HEK293 (cell line): ENCODE measurements around the gene GCC1.

Source experiments
- CTCF ChIA-PET: fragments of 350-600 bp; formaldehyde crosslinking; extraction: SDS; loops from one replicate; lab custom pipeline; 2021; ENCODE audit warnings: antibody characterized with exemption; lab: Yijun Ruan, JAX
- POLR2A ChIA-PET: fragments of 300-600 bp; formaldehyde crosslinking; extraction: SDS; loops from one replicate; lab custom pipeline; 2020; ENCODE audit warnings: antibody characterized with exemption, inconsistent platforms; lab: Yijun Ruan, JAX
- H3K27ac ChIP-seq: fragments of 200-500 bp; sonication (Bioruptor generic); 2 replicates; pipeline ENCODE4 v1.5.1; 2014; ENCODE audit warnings: low read depth, low read length, control low read depth, inconsistent platforms; ENCODE audit errors: extremely low read depth
- H3K36me3 ChIP-seq, 2 experiments: fragments of 200-500 bp in 1 of 2; sonication (Bioruptor generic) in 1 of 2; 1 replicate in 1 of 2; 2 replicates in 1 of 2; pipeline ENCODE4 v1.5.1; 2014 to 2017; ENCODE audit warnings: inconsistent platforms in 2 of 2, low read length in 2 of 2; ENCODE audit not compliant: control insufficient read depth in 2 of 2, insufficient read depth in 1 of 2
- H3K4me1 ChIP-seq: fragments of 200-500 bp; sonication (Bioruptor generic); 2 replicates; pipeline ENCODE4 v1.5.1; 2014; ENCODE audit warnings: mild to moderate bottlenecking, low read length, inconsistent platforms; ENCODE audit not compliant: control insufficient read depth, insufficient read depth
- H3K4me3 ChIP-seq: 2 replicates; pipeline ENCODE4 v1.5.1; 2011; ENCODE audit warnings: low read depth, mild to moderate bottlenecking, control low read depth, low read length, moderate library complexity
- H3K9me3 ChIP-seq: fragments of 200-500 bp; sonication (Bioruptor generic); 2 replicates; pipeline ENCODE4 v1.5.1; 2014; ENCODE audit warnings: low read depth, low read length, inconsistent platforms; ENCODE audit not compliant: control insufficient read depth, insufficient read depth
- BCL11A ChIP-seq: fragments of 450-650 bp; formaldehyde crosslinking; IDR thresholded peaks from 2 replicates; pipeline ENCODE4 v1.5.1; 2016; ENCODE audit warnings: low read depth, missing biosample characterization, missing genetic modification characterization
- FEZF1 ChIP-seq: fragments of 450-650 bp; formaldehyde crosslinking; IDR thresholded peaks from 2 replicates; pipeline ENCODE4 v1.5.1; 2016; ENCODE audit warnings: missing biosample characterization, missing genetic modification characterization
- KLF10 ChIP-seq: fragments of 450-650 bp; IDR thresholded peaks from 2 replicates; pipeline ENCODE4 v1.5.1; 2018; ENCODE audit warnings: missing biosample characterization, mild to moderate bottlenecking, missing genetic modification characterization
- KLF7 ChIP-seq: fragments of 450-650 bp; formaldehyde crosslinking; IDR thresholded peaks from 2 replicates; pipeline ENCODE4 v1.5.1; 2016; ENCODE audit warnings: missing biosample characterization, missing genetic modification characterization, borderline replicate concordance
- MYNN ChIP-seq: fragments of 450-650 bp; formaldehyde crosslinking; IDR thresholded peaks from 2 replicates; pipeline ENCODE4 v1.5.1; 2016; ENCODE audit warnings: missing biosample characterization, missing genetic modification characterization, borderline replicate concordance
- SP3 ChIP-seq: fragments of 450-650 bp; formaldehyde crosslinking; IDR thresholded peaks from 2 replicates; pipeline ENCODE4 v1.5.1; 2016; ENCODE audit warnings: missing biosample characterization, missing genetic modification characterization
- ZNF133 ChIP-seq: fragments of 450-650 bp; formaldehyde crosslinking; IDR thresholded peaks from 2 replicates; pipeline ENCODE4 v1.5.1; 2016; ENCODE audit warnings: missing biosample characterization, missing genetic modification characterization
- ZNF155 ChIP-seq: fragments of 450-650 bp; formaldehyde crosslinking; IDR thresholded peaks from 2 replicates; pipeline ENCODE4 v1.5.1; 2016; ENCODE audit warnings: missing biosample characterization, missing genetic modification characterization
- ZNF266 ChIP-seq: fragments of 450-650 bp; formaldehyde crosslinking; IDR thresholded peaks from 2 replicates; pipeline ENCODE4 v1.5.1; 2016; ENCODE audit warnings: missing biosample characterization, missing genetic modification characterization, low read depth
- ZNF341 ChIP-seq: fragments of 450-650 bp; formaldehyde crosslinking; IDR thresholded peaks from 2 replicates; pipeline ENCODE4; 2016; ENCODE audit warnings: low read depth, missing biosample characterization, missing genetic modification characterization
- ZNF350 ChIP-seq: fragments of 450-650 bp; formaldehyde crosslinking; IDR thresholded peaks from 2 replicates; pipeline ENCODE4 v1.5.0; 2017; ENCODE audit warnings: missing biosample characterization, mild to moderate bottlenecking, missing genetic modification characterization
- ZNF37A ChIP-seq: fragments of 450-650 bp; IDR thresholded peaks from 2 replicates; pipeline ENCODE4 v1.5.1; 2018; ENCODE audit warnings: missing biosample characterization, missing genetic modification characterization
- ZNF473 ChIP-seq: fragments of 450-650 bp; formaldehyde crosslinking; IDR thresholded peaks from 2 replicates; pipeline ENCODE4 v1.5.1; 2017; ENCODE audit warnings: missing biosample characterization, missing genetic modification characterization
- ZNF585B ChIP-seq: fragments of 450-650 bp; formaldehyde crosslinking; IDR thresholded peaks from 2 replicates; pipeline ENCODE4 v1.5.1; 2016; ENCODE audit warnings: missing biosample characterization, missing genetic modification characterization
- ZNF629 ChIP-seq: fragments of 450-650 bp; formaldehyde crosslinking; IDR thresholded peaks from 2 replicates; pipeline ENCODE4 v1.5.1; 2017; ENCODE audit warnings: missing biosample characterization, missing genetic modification characterization
- ZNF664 ChIP-seq: fragments of 450-650 bp; formaldehyde crosslinking; IDR thresholded peaks from 2 replicates; pipeline ENCODE4 v1.5.1; 2016; ENCODE audit warnings: missing biosample characterization, missing genetic modification characterization
- ZNF785 ChIP-seq: fragments of 450-650 bp; formaldehyde crosslinking; IDR thresholded peaks from 2 replicates; pipeline ENCODE4 v1.5.1; 2016; ENCODE audit warnings: missing biosample characterization, missing genetic modification characterization
- ZSCAN30 ChIP-seq: fragments of 450-650 bp; IDR thresholded peaks from 2 replicates; pipeline ENCODE4 v1.5.1; 2018; ENCODE audit warnings: missing biosample characterization, mild to moderate bottlenecking, missing genetic modification characterization, moderate library complexity
- TF ChIP-seq, protein P1 (sequence below): fragments of 450-650 bp; formaldehyde crosslinking; IDR thresholded peaks from 2 replicates; pipeline ENCODE4 v1.5.1; 2016; ENCODE audit warnings: missing biosample characterization, missing genetic modification characterization
- TF ChIP-seq, protein P2 (sequence below): fragments of 450-650 bp; formaldehyde crosslinking; IDR thresholded peaks from 2 replicates; pipeline ENCODE4 v1.5.1; 2016; ENCODE audit warnings: missing biosample characterization, missing genetic modification characterization
- TF ChIP-seq, protein P3 (sequence below): fragments of 450-650 bp; IDR thresholded peaks from 2 replicates; pipeline ENCODE4 v1.5.1; 2018; ENCODE audit warnings: missing biosample characterization, mild to moderate bottlenecking, missing genetic modification characterization
- TF ChIP-seq, protein P4 (sequence below): fragments of 450-650 bp; formaldehyde crosslinking; IDR thresholded peaks from 2 replicates; pipeline ENCODE4 v1.5.1; 2016; ENCODE audit warnings: missing biosample characterization, missing genetic modification characterization
- TF ChIP-seq, protein P5 (sequence below): fragments of 450-650 bp; formaldehyde crosslinking; optimal IDR thresholded peaks from 2 replicates; pipeline ENCODE3; 2016; ENCODE audit warnings: missing biosample characterization, mild to moderate bottlenecking, missing genetic modification characterization

GCC1 gene

DNA sequence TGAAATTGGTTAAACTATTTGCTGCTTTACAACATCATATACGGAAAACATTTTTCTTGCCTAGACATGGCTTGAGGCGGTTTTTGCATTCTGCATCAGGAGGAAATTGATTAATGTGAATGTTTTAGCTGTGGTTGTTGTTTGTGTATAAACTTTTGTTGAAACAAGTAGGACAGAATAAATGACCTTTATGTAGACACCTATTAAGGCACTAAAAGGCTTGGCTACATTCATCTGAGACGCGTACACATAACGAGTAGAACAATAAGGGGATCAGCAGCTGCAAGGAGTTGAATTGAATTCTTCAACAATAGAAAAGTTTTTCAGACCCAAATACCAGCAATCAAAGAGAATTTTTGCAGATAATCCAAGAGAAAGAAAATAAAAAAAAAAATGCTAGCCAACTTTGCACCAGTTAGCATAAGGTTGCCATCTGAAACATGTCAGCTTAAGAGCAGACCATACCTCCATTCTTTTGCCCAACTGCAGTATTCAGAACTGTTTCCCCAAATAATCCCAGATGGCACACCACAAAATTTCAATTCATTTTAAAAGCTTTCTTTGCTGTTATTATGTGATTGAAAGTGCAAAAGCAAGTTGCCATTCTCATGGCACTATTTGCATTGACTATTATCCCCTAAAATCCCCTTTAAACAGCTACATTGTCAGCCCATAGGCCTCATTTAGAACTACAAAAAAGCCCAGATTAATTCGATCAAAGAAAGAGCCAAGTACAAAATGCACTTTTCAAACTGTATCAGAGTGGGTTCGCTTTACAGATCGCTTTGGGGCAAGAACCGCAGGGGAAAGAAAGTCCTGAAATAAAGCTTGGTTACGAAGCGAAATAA is 49.6 kb downstream of the GCC1 start (continued):
- TF ChIP-seq ZNF664 (no peak), SP3 (no peak), BCL11A (tag by site-specific recombination) (no peak), ZNF341 (no peak), ZNF629 (tag by site-specific recombination) (no peak), ZNF785 (no peak), ZNF155 (no peak)
- TF ChIP-seq, protein P1, sequence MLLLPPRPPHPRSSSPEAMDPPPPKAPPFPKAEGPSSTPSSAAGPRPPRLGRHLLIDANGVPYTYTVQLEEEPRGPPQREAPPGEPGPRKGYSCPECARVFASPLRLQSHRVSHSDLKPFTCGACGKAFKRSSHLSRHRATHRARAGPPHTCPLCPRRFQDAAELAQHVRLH (tag by site-specific recombination) = no peak
- TF ChIP-seq, protein P2, sequence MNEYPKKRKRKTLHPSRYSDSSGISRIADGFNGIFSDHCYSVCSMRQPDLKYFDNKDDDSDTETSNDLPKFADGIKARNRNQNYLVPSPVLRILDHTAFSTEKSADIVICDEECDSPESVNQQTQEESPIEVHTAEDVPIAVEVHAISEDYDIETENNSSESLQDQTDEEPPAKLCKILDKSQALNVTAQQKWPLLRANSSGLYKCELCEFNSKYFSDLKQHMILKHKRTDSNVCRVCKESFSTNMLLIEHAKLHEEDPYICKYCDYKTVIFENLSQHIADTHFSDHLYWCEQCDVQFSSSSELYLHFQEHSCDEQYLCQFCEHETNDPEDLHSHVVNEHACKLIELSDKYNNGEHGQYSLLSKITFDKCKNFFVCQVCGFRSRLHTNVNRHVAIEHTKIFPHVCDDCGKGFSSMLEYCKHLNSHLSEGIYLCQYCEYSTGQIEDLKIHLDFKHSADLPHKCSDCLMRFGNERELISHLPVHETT (tag by site-specific recombination) = no peak

DNA sequence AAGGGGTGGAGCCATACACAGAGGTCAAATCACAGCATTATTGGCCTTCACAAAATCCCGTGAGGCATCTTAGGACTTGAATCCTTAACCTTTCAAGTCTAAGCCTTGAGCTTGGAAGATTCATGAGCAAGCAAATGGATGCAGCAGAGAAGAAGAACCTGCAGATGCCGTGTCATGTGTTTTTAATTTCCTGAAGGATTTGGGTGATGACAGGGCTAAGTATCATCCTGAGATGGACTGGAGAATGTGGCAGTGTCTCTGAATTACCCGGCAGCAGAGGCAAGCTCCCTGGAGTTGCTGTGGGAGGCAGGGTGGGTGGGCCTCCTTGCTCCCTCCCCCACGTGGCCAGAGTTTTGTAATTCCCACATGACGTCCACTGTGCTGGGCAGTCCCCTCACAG is 50.8 kb downstream of the GCC1 start:
- Histone ChIP-seq H3K27ac (no peak overlapping the region), H3K4me3 (no peak overlapping the region), H3K4me1 (no peaks in the 10 kb centered on the region), H3K36me3 (no peaks in the 10 kb centered on the region), H3K9me3 (no peaks in the 10 kb centered on the region)
- TF ChIP-seq ZNF585B (tag by site-specific recombination) = no peak
- no peak for TF ChIP-seq KLF7 (tag by site-specific recombination)
- TF ChIP-seq, protein P3, sequence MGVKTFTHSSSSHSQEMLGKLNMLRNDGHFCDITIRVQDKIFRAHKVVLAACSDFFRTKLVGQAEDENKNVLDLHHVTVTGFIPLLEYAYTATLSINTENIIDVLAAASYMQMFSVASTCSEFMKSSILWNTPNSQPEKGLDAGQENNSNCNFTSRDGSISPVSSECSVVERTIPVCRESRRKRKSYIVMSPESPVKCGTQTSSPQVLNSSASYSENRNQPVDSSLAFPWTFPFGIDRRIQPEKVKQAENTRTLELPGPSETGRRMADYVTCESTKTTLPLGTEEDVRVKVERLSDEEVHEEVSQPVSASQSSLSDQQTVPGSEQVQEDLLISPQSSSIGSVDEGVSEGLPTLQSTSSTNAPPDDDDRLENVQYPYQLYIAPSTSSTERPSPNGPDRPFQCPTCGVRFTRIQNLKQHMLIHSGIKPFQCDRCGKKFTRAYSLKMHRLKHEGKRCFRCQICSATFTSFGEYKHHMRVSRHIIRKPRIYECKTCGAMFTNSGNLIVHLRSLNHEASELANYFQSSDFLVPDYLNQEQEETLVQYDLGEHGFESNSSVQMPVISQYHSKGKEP = no peak
- TF ChIP-seq, protein P4, sequence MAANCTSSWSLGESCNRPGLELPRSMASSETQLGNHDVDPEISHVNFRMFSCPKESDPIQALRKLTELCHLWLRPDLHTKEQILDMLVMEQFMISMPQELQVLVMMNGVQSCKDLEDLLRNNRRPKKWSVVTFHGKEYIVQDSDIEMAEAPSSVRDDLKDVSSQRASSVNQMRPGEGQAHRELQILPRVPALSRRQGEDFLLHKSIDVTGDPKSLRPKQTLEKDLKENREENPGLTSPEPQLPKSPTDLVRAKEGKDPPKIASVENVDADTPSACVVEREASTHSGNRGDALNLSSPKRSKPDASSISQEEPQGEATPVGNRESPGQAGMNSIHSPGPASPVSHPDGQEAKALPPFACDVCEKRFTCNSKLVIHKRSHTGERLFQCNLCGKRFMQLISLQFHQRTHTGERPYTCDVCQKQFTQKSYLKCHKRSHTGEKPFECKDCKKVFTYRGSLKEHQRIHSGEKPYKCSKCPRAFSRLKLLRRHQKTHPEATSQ = no peak
- TF ChIP-seq, protein P5, sequence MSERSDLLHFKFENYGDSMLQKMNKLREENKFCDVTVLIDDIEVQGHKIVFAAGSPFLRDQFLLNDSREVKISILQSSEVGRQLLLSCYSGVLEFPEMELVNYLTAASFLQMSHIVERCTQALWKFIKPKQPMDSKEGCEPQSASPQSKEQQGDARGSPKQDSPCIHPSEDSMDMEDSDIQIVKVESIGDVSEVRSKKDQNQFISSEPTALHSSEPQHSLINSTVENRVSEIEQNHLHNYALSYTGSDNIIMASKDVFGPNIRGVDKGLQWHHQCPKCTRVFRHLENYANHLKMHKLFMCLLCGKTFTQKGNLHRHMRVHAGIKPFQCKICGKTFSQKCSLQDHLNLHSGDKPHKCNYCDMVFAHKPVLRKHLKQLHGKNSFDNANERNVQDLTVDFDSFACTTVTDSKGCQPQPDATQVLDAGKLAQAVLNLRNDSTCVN = no peak
- TF ChIP-seq ZNF350 (tag by site-specific recombination) = no peak
- no peak for TF ChIP-seq ZNF473 (tag by site-specific recombination)
- no peak for TF ChIP-seq ZNF133 (tag by site-specific recombination)
- TF ChIP-seq ZNF266 (tag by site-specific recombination) = no peak
- TF ChIP-seq KLF10 = no peak
- TF ChIP-seq ZNF37A (tag by site-specific recombination) = no peak
- no peak for TF ChIP-seq FEZF1 (tag by site-specific recombination)
- no peak for TF ChIP-seq ZSCAN30 (tag by site-specific recombination)
- no peak for TF ChIP-seq MYNN
- POLR2A ChIA-PET = no interaction called here
- CTCF ChIA-PET = no interaction called here
